ENCODE results near the gene UNC5CL. TPM values are rescaled to one million over a fixed set of nuclear protein-coding genes. Genes with fewer than 3 reads are reported as not detected.

The UNC5CL gene
- polyA plus RNA-seq, 6 donors from 2014 or later = 0.47 to 0.58 (median 0.49) TPM; not detected in 2

- ATAC-seq (ENCODE audit: low read depth in 2 of 2) (no peak), DNase-seq (no peak)
- no peaks in the 10 kb centered on the region for H3K36me3 Mint-ChIP-seq
- H3K27me3 Mint-ChIP-seq = peaks cover 41 to 62% (median 53%) of the 10 kb centered on the region in 3 donors
- no peak overlapping the region for H3K27ac Mint-ChIP-seq
- H3K4me1 Mint-ChIP-seq = no peaks in the 10 kb centered on the region
- H3K9me3 Mint-ChIP-seq = no peaks in the 10 kb centered on the region
- no peak overlapping the region for H3K4me3 Mint-ChIP-seq
Observed at GRCh38 chr6:40986364-40986763, 52.7 kb downstream of the UNC5CL start.

GRCh38 chr6:40983752-40984151, 55.3 kb downstream of the UNC5CL start:
- H3K9me3 Mint-ChIP-seq = peaks cover 0 to 3% (median 0%) of the 10 kb centered on the region in 7 donors
- no peak overlapping the region for H3K4me3 Mint-ChIP-seq
- H3K27ac Mint-ChIP-seq = peak overlapping the region in 1 of 6 donors; percentile 7
- ATAC-seq (ENCODE audit: low read depth in 2 of 2) (no peak), DNase-seq (no peak)
- peaks cover 57 to 72% (median 64%) of the 10 kb centered on the region in 3 donors for H3K27me3 Mint-ChIP-seq
- no peaks in the 10 kb centered on the region for H3K36me3 Mint-ChIP-seq
- H3K4me1 Mint-ChIP-seq = no peaks in the 10 kb centered on the region

GRCh38 chr6:40982917-40983316, 56.1 kb downstream of the UNC5CL start:
- Mint-ChIP-seq H3K36me3 (no peaks in the 10 kb centered on the region), H3K27me3 (peaks cover 55 to 78% (median 73%) of the 10 kb centered on the region in 3 donors), H3K4me3 (no peak overlapping the region), H3K4me1 (no peaks in the 10 kb centered on the region), H3K9me3 (peaks cover 0 to 3% (median 0%) of the 10 kb centered on the region in 7 donors), H3K27ac (no peak overlapping the region)
- no peak for DNase-seq
- ATAC-seq (ENCODE audit: low read depth in 2 of 2) = no peak

- Mint-ChIP-seq H3K36me3 (no peaks in the 10 kb centered on the region), H3K27me3 (peaks cover 74 to 94% (median 89%) of the 10 kb centered on the region in 3 donors), H3K4me1 (no peaks in the 10 kb centered on the region), H3K9me3 (peaks cover 0 to 3% (median 0%) of the 10 kb centered on the region in 7 donors), H3K4me3 (no peak overlapping the region), H3K27ac (no peak overlapping the region)
- ATAC-seq (ENCODE audit: low read depth in 2 of 2) = no peak
- DNase-seq = no peak
Observed at GRCh38 chr6:40978687-40979289, 60.2 kb downstream of the UNC5CL start.

- Mint-ChIP-seq H3K27me3 (peaks cover 69 to 91% (median 87%) of the 10 kb centered on the region in 3 donors), H3K4me3 (no peak overlapping the region), H3K9me3 (peaks cover 0 to 6% (median 3%) of the 10 kb centered on the region in 7 donors), H3K4me1 (no peaks in the 10 kb centered on the region), H3K36me3 (no peaks in the 10 kb centered on the region), H3K27ac (no peak overlapping the region)
- ATAC-seq (ENCODE audit: low read depth in 2 of 2) (no peak), DNase-seq (no peak)
Observed at GRCh38 chr6:40977695-40978094, 61.3 kb downstream of the UNC5CL start.

GRCh38 chr6:40977085-40977484, 61.9 kb downstream of the UNC5CL start:
- ATAC-seq (ENCODE audit: low read depth in 2 of 2) (no peak), DNase-seq (no peak)
- H3K36me3 Mint-ChIP-seq = no peaks in the 10 kb centered on the region
- H3K27ac Mint-ChIP-seq = no peak overlapping the region
- H3K4me3 Mint-ChIP-seq = no peak overlapping the region
- H3K9me3 Mint-ChIP-seq = peaks cover 0 to 12% (median 6%) of the 10 kb centered on the region in 7 donors
- peaks cover 69 to 87% (median 85%) of the 10 kb centered on the region in 3 donors for H3K27me3 Mint-ChIP-seq
- H3K4me1 Mint-ChIP-seq = no peaks in the 10 kb centered on the region

Other genes starting within 250 kb of the UNC5CL start
- gene TSPO2, start 3.2 kb upstream of the UNC5CL start, polyA plus RNA-seq (ENCODE audit: low read depth in 6 of 6) = not detected
- 1 to 10 TPM in 1 of 6 donors, under 1 TPM in 4, not detected in 1; 0.64 to 1.0 (median 0.85) TPM for gene APOBEC2, start 14.0 kb upstream of the UNC5CL start, polyA plus RNA-seq (ENCODE audit: low read depth in 6 of 6)
- gene OARD1, start 33.1 kb upstream of the UNC5CL start, polyA plus RNA-seq (ENCODE audit: low read depth in 6 of 6) = 10 to 100 TPM; 45.8 to 70.6 (median 62.6) TPM
- 10 to 100 TPM; 23.0 to 47.1 (median 28.9) TPM for gene NFYA, start 33.8 kb upstream of the UNC5CL start, polyA plus RNA-seq (ENCODE audit: low read depth in 6 of 6)
- 1 to 10 TPM in 5 of 6 donors, not detected in 1; 1.6 to 7.5 (median 5.4) TPM for gene TREML1, start 115.1 kb upstream of the UNC5CL start, polyA plus RNA-seq (ENCODE audit: low read depth in 6 of 6)
- under 1 TPM in 2 of 6 donors, not detected in 4; 0.38 to 0.57 TPM for gene TREM2, start 123.9 kb upstream of the UNC5CL start, polyA plus RNA-seq (ENCODE audit: low read depth in 6 of 6)
- 100 to 1,000 TPM in 1 of 6 donors, 10 to 100 TPM in 4, 1 to 10 TPM in 1; 9.1 to 124 (median 44.8) TPM for gene TREML2, start 161.9 kb upstream of the UNC5CL start, polyA plus RNA-seq (ENCODE audit: low read depth in 6 of 6)
- 10 to 100 TPM in 1 of 6 donors, not detected in 5; 25.7 TPM for gene TREML4, start 189.1 kb upstream of the UNC5CL start, polyA plus RNA-seq (ENCODE audit: low read depth in 6 of 6)
- gene TREM1, start 247.5 kb upstream of the UNC5CL start, polyA plus RNA-seq (ENCODE audit: low read depth in 6 of 6) = 1 to 10 TPM in 5 of 6 donors, not detected in 1; 2.2 to 5.6 (median 2.6) TPM